Glutamatergic neuron (in vitro differentiated cells): Measurements from ENCODE around the gene PRR12. TPM values are rescaled to one million over a fixed set of nuclear protein-coding genes. Genes with fewer than 3 reads are reported as not detected.

Experiments
- DNase-seq: peaks from one replicate; pipeline ENCODE4 v3.0.0; 2022
- H3K27ac Mint-ChIP-seq: one replicate; pipeline ENCODE4 v1.8.0; 2020; ENCODE audit warnings: mild to moderate bottlenecking, mixed read lengths, inconsistent platforms; ENCODE audit not compliant: unreplicated experiment
- H3K27me3 Mint-ChIP-seq: one replicate; pipeline ENCODE4 v1.8.0; 2020; ENCODE audit warnings: mild to moderate bottlenecking, moderate library complexity, mixed read lengths, inconsistent platforms; ENCODE audit not compliant: unreplicated experiment
- H3K36me3 Mint-ChIP-seq: one replicate; pipeline ENCODE4 v1.8.0; 2020; ENCODE audit warnings: mild to moderate bottlenecking, mixed read lengths, inconsistent platforms; ENCODE audit not compliant: unreplicated experiment
- H3K4me1 Mint-ChIP-seq: one replicate; pipeline ENCODE4 v1.8.0; 2020; ENCODE audit warnings: mild to moderate bottlenecking, low read depth, mixed read lengths, inconsistent platforms; ENCODE audit not compliant: unreplicated experiment
- H3K4me3 Mint-ChIP-seq: one replicate; pipeline ENCODE4 v1.8.0; 2020; ENCODE audit warnings: mild to moderate bottlenecking, mixed read lengths, inconsistent platforms; ENCODE audit not compliant: unreplicated experiment
- H3K9me3 Mint-ChIP-seq: one replicate; pipeline ENCODE4 v1.8.0; 2020; ENCODE audit warnings: mild to moderate bottlenecking, moderate library complexity, mixed read lengths, inconsistent platforms; ENCODE audit not compliant: unreplicated experiment
- CTCF ChIP-seq: fragments of 200-600 bp; sonication (generic); IDR thresholded peaks from one replicate; pipeline ENCODE4 v1.5.0; 2021; ENCODE audit not compliant: partially characterized antibody, unreplicated experiment
- total RNA-seq: library from RNA; stranded (reverse); fragmentation: NEBNext Ultra II Directional; extraction: Animal tissue kit (Norgen Biotek cat#: 25700); gene quantifications from one replicate; pipeline ENCODE4 v1.2.1, GENCODE V29; 2021; ENCODE audit not compliant: unreplicated experiment

Gene PRR12
- total RNA-seq, 1 donor from 2014 or later, result 39.2 TPM

- TF ChIP-seq CTCF, result no peak
- peaks cover 8% of the 10 kb centered on the region for H3K4me1 Mint-ChIP-seq
- H3K27me3 Mint-ChIP-seq, result peaks cover 9% of the 10 kb centered on the region
- peaks cover 10% of the 10 kb centered on the region for H3K9me3 Mint-ChIP-seq
- H3K27ac Mint-ChIP-seq, result no peak overlapping the region
- H3K4me3 Mint-ChIP-seq, result no peak overlapping the region
- DNase-seq, result no peak
- no peaks in the 10 kb centered on the region for H3K36me3 Mint-ChIP-seq
These were observed 4.2 kb downstream of the PRR12 start for GRCh38 chr19:49594993-49595818.

- TF ChIP-seq CTCF, result no peak
- H3K9me3 Mint-ChIP-seq, result peaks cover 7% of the 10 kb centered on the region
- no peak overlapping the region for H3K4me3 Mint-ChIP-seq
- H3K36me3 Mint-ChIP-seq, result no peaks in the 10 kb centered on the region
- peaks cover 10% of the 10 kb centered on the region for H3K27me3 Mint-ChIP-seq
- H3K4me1 Mint-ChIP-seq, result peaks cover 8% of the 10 kb centered on the region
- DNase-seq, result no peak
- no peak overlapping the region for H3K27ac Mint-ChIP-seq
These were observed 4.9 kb downstream of the PRR12 start for GRCh38 chr19:49595819-49596404.

GRCh38 chr19:49596407-49596806, 5.4 kb downstream of the PRR12 start:
- Mint-ChIP-seq H3K36me3 (no peaks in the 10 kb centered on the region), H3K27ac (no peak overlapping the region), H3K4me1 (peaks cover 8% of the 10 kb centered on the region), H3K4me3 (no peak overlapping the region), H3K9me3 (peaks cover 7% of the 10 kb centered on the region), H3K27me3 (peaks cover 13% of the 10 kb centered on the region)
- no peak for TF ChIP-seq CTCF
- DNase-seq, result no peak

- Mint-ChIP-seq H3K27ac (no peak overlapping the region), H3K9me3 (peaks cover 7% of the 10 kb centered on the region), H3K4me3 (no peak overlapping the region), H3K27me3 (peaks cover 13% of the 10 kb centered on the region), H3K36me3 (no peaks in the 10 kb centered on the region), H3K4me1 (peaks cover 8% of the 10 kb centered on the region)
- peak; percentile 13 for TF ChIP-seq CTCF
- DNase-seq, result no peak
These were observed 6.1 kb downstream of the PRR12 start for GRCh38 chr19:49596954-49597702.

- TF ChIP-seq CTCF, result no peak
- Mint-ChIP-seq H3K9me3 (peaks cover 7% of the 10 kb centered on the region), H3K4me3 (no peak overlapping the region), H3K27me3 (peaks cover 13% of the 10 kb centered on the region), H3K36me3 (no peaks in the 10 kb centered on the region), H3K4me1 (peaks cover 8% of the 10 kb centered on the region), H3K27ac (no peak overlapping the region)
- no peak for DNase-seq
These were observed 6.7 kb downstream of the PRR12 start for GRCh38 chr19:49597703-49597974.
